Muscle of leg (tissue), 11 donors: Measurements from ENCODE around the gene ST8SIA4. TPM values are rescaled to one million over a fixed set of nuclear protein-coding genes. Genes with fewer than 3 reads are reported as not detected.

Experiments
- DNase-seq: peaks from one replicate; pipeline ENCODE4 v3.0.0; 2013
- H3K27ac ChIP-seq: one replicate; pipeline ENCODE4 v1.5.1; 2013; ENCODE audit warnings: mild to moderate bottlenecking, low read length, control low read depth
- H3K27me3 ChIP-seq: one replicate; pipeline ENCODE4 v1.6.1; 2013; ENCODE audit warnings: low read length; ENCODE audit not compliant: control insufficient read depth, insufficient read depth
- H3K36me3 ChIP-seq: one replicate; pipeline ENCODE4 v1.6.1; 2013; ENCODE audit warnings: low read length; ENCODE audit not compliant: control insufficient read depth, insufficient read depth
- H3K4me1 ChIP-seq: one replicate; pipeline ENCODE4 v1.6.1; 2013; ENCODE audit warnings: low read length; ENCODE audit not compliant: control insufficient read depth, insufficient read depth
- H3K4me3 ChIP-seq: one replicate; pipeline ENCODE4 v1.5.1; 2013; ENCODE audit warnings: low read length, control low read depth
- H3K9me3 ChIP-seq: replicated peaks from 2 replicates; pipeline ENCODE4 v1.6.1; 2013; ENCODE audit warnings: low read depth, low read length; ENCODE audit not compliant: control insufficient read depth
- WGBS: methylation state at CpG from one replicate; pipeline ENCODE4 v1.1.5; 2013; ENCODE audit warnings: missing lambda C conversion rate; ENCODE audit not compliant: insufficient coverage; 5-methylcytosine and 5-hydroxymethylcytosine counted together
- polyA plus RNA-seq, 8 donors: library from polyadenylated mRNA; unstranded; fragments of 120-200 nt; gene quantifications; one replicate each; pipeline versions ENCODE4 v1.2.1 to v1.2.3, GENCODE V29; 2013; ENCODE audit warnings: inconsistent platforms in 1 of 8, low replicate concordance in 1 of 8; ENCODE audit not compliant: insufficient read length in 8 of 8, insufficient read depth in 1 of 8
- total RNA-seq: library from RNA; stranded (reverse); fragments of 120-200 nt; gene quantifications from one replicate; pipeline ENCODE4 v1.2.4, GENCODE V29; 2013

The ST8SIA4 gene
- total and polyA plus RNA-seq, 9 donors, result 4.5 to 9.3 (median 6.0) TPM

- Histone ChIP-seq H3K36me3 (no peaks in the 10 kb centered on the region), H3K9me3 (no peaks in the 10 kb centered on the region), H3K27ac (no peak overlapping the region), H3K27me3 (no peaks in the 10 kb centered on the region), H3K4me3 (no peak overlapping the region), H3K4me1 (peaks cover 8% of the 10 kb centered on the region)
- no peak for DNase-seq
- WGBS, result 88% methylated on average over 1 of the region's 6 CpGs
Observed at GRCh38 chr5:100832252-100833230, 70.5 kb downstream of the ST8SIA4 start.

- H3K27ac ChIP-seq, result peak overlapping the region; percentile 87
- H3K4me1 ChIP-seq, result peaks cover 10% of the 10 kb centered on the region
- no peaks in the 10 kb centered on the region for H3K9me3 ChIP-seq
Observed at GRCh38 chr5:100828898-100829356, 74.2 kb downstream of the ST8SIA4 start.

GRCh38 chr5:100828071-100828897 is 74.8 kb downstream of the ST8SIA4 start:
- H3K36me3 ChIP-seq, result no peaks in the 10 kb centered on the region
- H3K27me3 ChIP-seq, result no peaks in the 10 kb centered on the region
- H3K4me1 ChIP-seq, result peaks cover 10% of the 10 kb centered on the region
- H3K4me3 ChIP-seq, result no peak overlapping the region
- no peaks in the 10 kb centered on the region for H3K9me3 ChIP-seq
- peak overlapping the region; percentile 87 for H3K27ac ChIP-seq
- DNase-seq, result peak; percentile 64
- WGBS, result 29% methylated on average over 1 of the region's 7 CpGs

More at GRCh38 chr5:100828898-100829356, 74.2 kb downstream of the ST8SIA4 start:
- WGBS, result 97% methylated on average over 4 of the region's 9 CpGs
- Histone ChIP-seq H3K4me3 (no peak overlapping the region), H3K27me3 (no peaks in the 10 kb centered on the region), H3K36me3 (no peaks in the 10 kb centered on the region)
- DNase-seq, result no peak

GRCh38 chr5:100827481-100827889 is 75.6 kb downstream of the ST8SIA4 start:
- peak; percentile 88 for DNase-seq

GRCh38 chr5:100826133-100826532 is 76.9 kb downstream of the ST8SIA4 start:
- Histone ChIP-seq H3K27ac (peak overlapping the region; percentile 73), H3K27me3 (no peaks in the 10 kb centered on the region), H3K36me3 (no peaks in the 10 kb centered on the region), H3K4me1 (peaks cover 10% of the 10 kb centered on the region), H3K4me3 (no peak overlapping the region), H3K9me3 (no peaks in the 10 kb centered on the region)
- DNase-seq, result peak; percentile 72
- WGBS, result no CpG with 5 or more reads among the region's 2 CpGs

More at GRCh38 chr5:100827481-100827889, 75.6 kb downstream of the ST8SIA4 start:
- H3K4me1 ChIP-seq, result peaks cover 10% of the 10 kb centered on the region
- no peaks in the 10 kb centered on the region for H3K36me3 ChIP-seq
- no CpG with 5 or more reads among the region's 2 CpGs for WGBS
- H3K4me3 ChIP-seq, result no peak overlapping the region
- no peaks in the 10 kb centered on the region for H3K9me3 ChIP-seq
- no peaks in the 10 kb centered on the region for H3K27me3 ChIP-seq
- H3K27ac ChIP-seq, result peak overlapping the region; percentile 87

- Histone ChIP-seq H3K4me1 (peaks cover 10% of the 10 kb centered on the region), H3K9me3 (no peaks in the 10 kb centered on the region), H3K36me3 (no peaks in the 10 kb centered on the region), H3K27me3 (no peaks in the 10 kb centered on the region), H3K4me3 (no peak overlapping the region), H3K27ac (no peak overlapping the region)
- DNase-seq, result no peak
Observed at GRCh38 chr5:100824635-100825034, 78.4 kb downstream of the ST8SIA4 start.

GRCh38 chr5:100823812-100824211 is 79.3 kb downstream of the ST8SIA4 start:
- Histone ChIP-seq H3K4me3 (no peak overlapping the region), H3K36me3 (no peaks in the 10 kb centered on the region), H3K4me1 (peaks cover 10% of the 10 kb centered on the region), H3K27ac (no peak overlapping the region), H3K27me3 (no peaks in the 10 kb centered on the region), H3K9me3 (no peaks in the 10 kb centered on the region)
- DNase-seq, result no peak
- WGBS, result no CpG with 5 or more reads among the region's 2 CpGs

- WGBS, result no CpG with 5 or more reads among the region's 1 CpG
- H3K4me1 ChIP-seq, result no peaks in the 10 kb centered on the region
- H3K27me3 ChIP-seq, result no peaks in the 10 kb centered on the region
- no peaks in the 10 kb centered on the region for H3K9me3 ChIP-seq
- DNase-seq, result no peak
- no peak overlapping the region for H3K4me3 ChIP-seq
- H3K27ac ChIP-seq, result no peak overlapping the region
- H3K36me3 ChIP-seq, result no peaks in the 10 kb centered on the region
Observed at GRCh38 chr5:100821751-100822150, 81.3 kb downstream of the ST8SIA4 start.

- no peaks in the 10 kb centered on the region for H3K4me1 ChIP-seq
- H3K27ac ChIP-seq, result no peak overlapping the region
- H3K36me3 ChIP-seq, result no peaks in the 10 kb centered on the region
- DNase-seq, result no peak
- no peaks in the 10 kb centered on the region for H3K27me3 ChIP-seq
- no peaks in the 10 kb centered on the region for H3K9me3 ChIP-seq
- no peak overlapping the region for H3K4me3 ChIP-seq
Observed at GRCh38 chr5:100818340-100818739, 84.7 kb downstream of the ST8SIA4 start.

- H3K4me3 ChIP-seq, result no peak overlapping the region
- H3K27ac ChIP-seq, result peak overlapping the region; percentile 54
- peak; percentile 84 for DNase-seq
- no CpG with 5 or more reads among the region's 2 CpGs for WGBS
- no peaks in the 10 kb centered on the region for H3K27me3 ChIP-seq
- no peaks in the 10 kb centered on the region for H3K9me3 ChIP-seq
- no peaks in the 10 kb centered on the region for H3K4me1 ChIP-seq
- no peaks in the 10 kb centered on the region for H3K36me3 ChIP-seq
Observed at GRCh38 chr5:100803397-100803796, 99.7 kb downstream of the ST8SIA4 start.
